ENCODE measurements around the gene ATP7A.

ATP7A gene

DNA sequence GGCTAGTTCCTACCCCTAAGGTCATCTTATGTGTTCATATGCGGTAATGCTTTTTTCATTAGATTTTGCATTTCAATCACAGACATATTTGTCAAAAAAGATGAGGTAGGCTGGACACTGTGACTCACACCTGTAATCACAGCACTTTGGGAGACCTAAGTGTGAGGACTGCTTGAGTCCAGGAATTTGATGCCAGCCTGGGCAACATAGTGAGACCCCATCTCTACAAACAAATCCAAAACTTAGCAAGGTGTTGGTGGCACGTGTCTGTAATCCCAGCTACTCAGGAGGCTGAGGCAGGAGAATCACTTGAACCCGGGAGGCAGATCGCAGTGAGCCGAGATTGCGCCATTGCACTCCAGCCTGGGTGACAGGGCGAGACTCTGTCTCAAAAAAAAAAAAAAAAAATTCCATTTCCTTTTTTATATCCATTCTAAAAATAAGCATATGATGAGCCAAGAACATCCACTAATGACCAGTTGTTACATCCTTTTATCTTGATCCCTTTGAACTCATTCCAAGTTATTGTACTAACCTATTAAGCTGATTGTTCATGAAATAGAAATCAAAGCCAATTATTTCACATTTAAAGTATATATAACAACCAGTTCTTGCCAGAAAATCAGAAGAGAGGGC is 35.5 kb downstream of the ATP7A start:
- DNase-seq, result no peak

DNA sequence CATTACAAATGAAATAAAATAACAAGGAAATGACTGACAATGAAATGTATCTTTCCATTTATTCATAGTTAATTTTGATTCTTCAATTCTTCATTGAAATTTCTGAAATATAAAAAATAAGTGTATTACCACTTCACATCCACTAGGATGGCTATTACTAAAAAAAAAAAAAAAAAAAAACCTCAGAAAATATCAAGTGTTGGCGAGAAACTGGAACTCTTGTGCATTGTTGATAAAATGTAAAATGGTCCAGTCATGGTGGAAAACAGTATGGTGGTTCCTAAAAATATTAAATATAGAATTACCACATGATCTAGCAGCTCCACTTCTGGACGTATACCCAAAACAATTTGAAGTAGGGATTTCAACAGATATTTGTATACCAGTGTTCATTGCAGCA is 36.1 kb downstream of the ATP7A start:
- DNase-seq, result no peak

DNA sequence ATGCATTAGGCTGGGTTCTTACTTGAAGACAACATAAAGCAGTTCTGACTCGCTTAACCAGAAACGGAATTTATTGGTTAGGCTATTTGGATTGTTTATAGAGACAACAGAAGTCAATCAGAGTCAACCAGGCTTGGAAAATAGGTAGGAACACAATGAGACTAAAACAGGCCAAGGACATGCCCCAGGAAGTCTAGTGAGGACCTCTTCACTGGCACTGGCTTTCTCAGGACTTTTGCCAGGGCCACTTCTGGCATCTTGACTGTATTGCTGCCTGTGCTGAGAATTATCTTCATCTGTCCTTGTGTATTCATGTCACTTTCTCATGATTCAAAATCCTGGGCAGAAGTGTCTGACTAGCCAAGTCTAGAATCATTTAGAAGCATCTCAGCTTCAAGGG is 39.3 kb downstream of the ATP7A start:
- DNase-seq, result no peak

DNA sequence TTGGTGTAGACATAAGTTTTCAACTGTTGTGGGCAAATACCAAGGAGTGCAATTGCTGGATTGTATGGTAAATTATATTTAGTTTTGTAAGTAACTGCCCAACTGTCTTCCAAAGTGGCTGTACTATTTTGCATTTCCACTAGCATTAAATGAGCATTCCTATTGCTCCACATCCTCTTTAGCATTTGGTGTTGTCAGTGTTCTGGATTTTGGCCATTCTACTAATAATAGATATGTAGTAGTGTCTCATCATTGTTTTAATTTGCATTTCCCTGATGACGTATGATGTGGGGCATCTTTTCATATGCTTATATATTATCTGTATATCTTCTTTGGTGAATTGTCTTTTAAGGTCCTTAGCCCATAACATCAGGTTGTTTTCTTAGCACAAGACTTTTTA is 41.7 kb downstream of the ATP7A start:
- no peak for DNase-seq

DNA sequence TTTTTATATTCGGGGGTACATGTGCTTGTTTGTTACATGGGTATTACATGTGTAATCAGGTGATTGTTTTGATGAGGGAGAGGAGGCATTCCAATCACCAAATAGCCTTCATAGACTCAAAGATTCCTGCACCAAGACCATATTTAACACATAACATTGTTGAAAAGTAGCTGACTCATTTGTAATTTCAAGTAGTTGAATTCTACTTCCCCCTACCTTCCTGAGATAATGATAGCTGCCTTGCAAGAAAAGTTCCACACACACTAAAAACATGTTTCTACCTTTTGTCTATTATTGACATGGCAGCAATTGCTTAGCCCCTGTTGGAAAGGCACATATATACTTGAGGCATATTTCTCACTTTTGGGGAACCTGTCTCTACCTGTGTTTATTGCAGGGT is 42.8 kb downstream of the ATP7A start:
- no peak for DNase-seq

DNA sequence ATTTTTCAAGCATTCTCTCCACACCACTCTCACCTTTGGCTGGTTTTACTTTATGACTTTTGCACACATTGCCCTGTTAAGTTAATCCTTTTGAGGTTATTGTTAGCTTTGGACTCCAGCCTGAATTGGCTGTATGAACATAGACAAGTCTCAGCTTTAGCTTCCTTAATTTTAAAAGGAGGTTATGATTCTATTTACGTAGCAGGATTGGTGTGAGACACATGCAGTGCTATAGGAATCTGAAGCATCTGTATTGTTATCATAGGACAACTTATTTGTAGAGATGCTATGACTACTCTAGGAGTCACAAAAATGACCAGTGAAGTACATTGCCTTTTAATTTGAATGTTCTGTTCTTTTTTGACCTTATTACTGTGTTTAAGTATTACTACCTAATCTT is 43.2 kb downstream of the ATP7A start:
- no peak for DNase-seq

DNA sequence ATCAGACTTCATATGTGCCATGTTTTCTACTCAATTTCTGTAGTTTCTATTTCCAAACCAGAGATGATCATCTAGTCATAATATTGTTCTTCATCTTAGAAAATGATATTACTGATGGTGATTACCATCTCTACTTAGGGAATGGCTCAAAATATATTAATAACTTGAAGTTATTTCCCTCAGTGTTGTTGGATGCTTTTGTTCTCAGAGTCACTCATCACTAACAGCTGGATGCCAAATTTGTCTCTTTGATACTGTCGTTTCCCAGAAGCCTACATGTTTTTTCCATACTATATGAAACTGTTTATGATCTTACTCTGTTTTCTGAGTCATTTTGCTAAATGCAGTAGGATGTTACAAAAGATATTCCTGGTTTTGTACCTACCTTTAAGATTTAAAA is 50.1 kb downstream of the ATP7A start:
- DNase-seq, result no peak

DNA sequence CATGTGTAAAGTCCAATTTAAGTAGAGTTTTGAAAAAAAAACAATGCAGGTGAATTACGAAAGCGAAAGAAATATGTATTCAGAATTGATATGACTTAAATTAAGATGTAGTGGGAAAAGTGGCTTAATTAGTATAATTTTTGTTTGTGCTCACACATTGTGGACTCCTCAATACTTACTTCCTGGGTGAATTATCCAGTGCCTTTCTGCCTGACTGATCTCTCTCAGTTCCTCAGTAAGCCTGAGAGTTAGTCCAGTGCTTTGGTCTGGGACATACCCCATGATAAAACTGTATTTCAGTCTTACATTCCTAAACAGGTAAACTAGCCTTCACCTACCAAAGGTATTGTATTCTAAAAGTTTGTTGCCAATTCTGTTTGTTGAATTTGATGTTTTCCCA is 50.6 kb downstream of the ATP7A start:
- DNase-seq, result no peak

DNA sequence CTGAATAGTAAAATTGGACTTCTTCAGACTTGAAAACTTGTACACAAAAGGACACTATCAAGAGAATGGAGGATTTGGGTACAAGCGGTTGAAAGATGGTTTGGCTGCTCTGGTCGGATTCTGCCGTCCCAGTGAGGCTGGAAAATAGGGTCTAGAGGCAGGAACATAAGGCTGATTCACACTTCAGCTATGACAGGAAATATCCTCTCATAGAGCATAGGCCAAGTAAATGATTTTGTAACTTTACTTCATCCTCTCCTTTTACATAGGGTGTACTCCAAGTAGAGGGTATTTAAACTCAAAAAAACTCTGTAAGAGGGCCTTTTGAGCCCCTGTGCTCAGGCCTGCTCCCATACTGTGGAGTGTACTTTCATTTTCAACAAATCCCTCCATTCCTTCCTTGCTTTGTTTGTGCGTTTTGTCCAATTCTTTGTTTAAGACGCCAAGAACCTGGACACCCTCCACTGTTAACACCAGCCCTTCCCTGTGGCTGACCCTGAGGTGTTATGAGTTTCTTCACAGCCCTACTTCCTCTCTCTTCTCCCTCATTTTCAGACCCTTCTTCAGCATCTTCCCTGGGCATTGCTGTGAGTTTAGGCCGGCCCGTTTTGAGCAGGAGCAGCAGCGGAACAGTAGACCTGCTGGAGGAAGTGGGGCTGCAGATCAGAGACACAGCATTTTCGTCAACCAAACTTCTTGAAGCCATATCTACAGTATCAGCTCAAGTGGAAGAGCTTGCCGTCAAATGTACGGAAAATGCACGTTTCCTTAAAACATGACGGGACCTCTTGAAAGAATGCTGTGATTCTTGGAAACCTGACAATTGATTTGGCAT is 51.8 kb downstream of the ATP7A start:
- no peak for DNase-seq

DNA sequence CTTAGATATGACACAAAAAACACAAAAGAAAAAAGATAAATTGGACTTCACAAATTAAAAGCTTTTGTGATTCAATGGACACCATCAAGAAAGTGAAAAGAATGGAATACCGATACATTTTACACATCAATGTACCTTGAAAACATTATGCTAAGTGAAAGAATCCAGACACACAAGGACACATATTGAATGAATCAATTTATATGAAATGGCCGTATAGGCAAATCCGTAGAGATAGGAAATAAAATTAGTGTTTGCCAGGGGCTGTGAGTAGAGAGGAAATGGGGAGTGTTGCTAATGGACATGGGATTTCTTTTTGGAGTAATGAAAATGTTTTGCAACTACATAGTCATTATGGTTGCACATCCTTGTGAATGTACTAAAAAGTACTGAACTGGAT is 55.9 kb downstream of the ATP7A start:
- DNase-seq, result no peak

DNA sequence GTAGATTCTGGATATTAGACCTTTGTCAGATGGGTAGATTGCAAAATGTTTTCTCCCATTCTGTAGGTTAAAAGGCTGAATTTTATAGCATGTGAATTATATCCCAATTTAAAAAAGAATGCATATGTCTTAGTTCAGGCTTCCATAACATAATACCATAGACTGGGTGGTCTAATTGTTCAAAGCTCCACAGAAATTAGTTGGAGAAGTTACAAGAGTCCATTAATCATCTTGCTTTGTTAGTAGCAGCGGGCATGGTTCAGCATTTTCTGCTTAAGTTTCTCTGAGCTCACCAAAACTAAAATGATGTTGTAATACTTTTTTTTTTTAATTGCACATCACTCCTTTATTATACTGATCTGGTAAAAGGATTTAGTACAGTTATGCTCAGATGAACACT is 57.1 kb downstream of the ATP7A start:
- DNase-seq, result no peak

DNA sequence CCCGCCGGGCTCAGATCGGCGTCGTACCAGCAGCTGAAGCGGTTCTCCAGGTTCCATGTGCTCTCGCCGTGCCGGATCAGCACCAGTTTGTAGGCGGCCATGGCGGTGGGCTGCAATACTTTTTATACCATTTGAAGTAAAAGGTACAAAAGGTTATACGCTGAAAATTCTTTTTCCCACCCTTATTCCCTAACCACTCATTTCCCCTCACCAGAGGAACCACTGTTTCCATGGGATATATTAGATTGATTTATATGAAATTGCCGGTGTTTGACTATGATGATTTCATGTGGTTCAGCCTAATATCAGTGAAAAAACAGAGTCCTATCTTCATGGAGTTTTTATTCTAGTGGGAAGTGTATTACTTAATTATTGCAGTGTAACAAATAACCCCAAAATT is 59.0 kb downstream of the ATP7A start, which contains the start of gene PGAM4:
Gene PGAM4 (minus strand): TSS at position 101 of the 400 bp plus-strand sequence. CDS start 0 bp downstream, at position 101.
- DNase-seq, result no peak

DNA sequence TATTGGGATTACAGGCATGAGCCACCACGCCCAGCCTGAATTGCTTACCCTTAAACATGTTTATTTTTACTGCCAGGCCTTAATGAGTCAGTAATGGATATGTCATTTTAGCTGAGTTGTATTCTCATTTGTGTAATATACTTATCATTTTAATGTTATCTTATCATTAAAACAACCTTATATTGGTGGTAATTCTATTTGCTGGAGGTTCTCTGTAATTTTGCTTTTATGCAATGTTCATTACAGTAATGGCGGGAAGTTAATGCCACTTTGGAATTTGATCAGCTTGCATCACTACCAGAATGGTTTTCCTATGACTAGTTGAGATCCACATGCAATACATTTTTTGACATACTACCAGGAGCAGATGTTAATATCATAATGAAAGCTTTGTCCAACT is 65.3 kb downstream of the ATP7A start:
- DNase-seq, result no peak

DNA sequence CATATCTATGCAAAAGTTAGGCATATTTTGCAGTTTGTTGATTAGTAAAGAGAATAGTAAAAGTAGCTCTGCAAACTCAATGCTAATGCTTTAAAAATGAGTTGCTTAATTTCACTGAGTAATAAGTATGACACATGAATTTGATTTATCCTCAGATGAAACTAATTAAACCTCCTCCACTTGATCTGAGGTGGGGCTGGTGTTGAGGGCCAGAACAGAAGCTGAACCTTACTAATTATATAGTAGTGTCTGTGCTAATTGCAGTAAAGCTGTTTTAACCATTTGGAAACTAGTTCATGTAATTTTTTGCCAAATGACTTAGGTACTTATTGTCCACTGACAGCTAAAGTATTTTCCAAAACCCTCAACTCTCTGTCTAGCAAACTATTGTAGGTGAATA is 66.6 kb downstream of the ATP7A start:
- DNase-seq, result no peak

DNA sequence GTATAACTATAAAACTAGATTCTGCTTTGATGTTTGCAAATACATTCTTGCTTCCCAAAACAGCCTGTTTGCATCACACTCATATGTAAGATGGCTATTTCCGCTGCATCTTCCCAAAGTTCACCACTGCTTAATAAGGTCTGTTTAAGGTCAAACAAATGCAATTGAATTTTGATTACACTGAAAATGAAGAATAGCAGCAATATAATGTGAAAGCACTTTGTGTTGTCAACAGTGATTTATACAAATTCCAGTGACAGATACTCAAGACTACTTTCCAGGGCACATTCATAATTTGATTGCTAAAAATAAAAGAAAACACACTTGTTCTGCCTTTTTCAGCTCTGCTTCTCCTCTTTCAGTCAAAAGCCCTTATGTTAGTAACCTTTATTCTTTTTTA is 67.0 kb downstream of the ATP7A start:
- DNase-seq, result no peak

DNA sequence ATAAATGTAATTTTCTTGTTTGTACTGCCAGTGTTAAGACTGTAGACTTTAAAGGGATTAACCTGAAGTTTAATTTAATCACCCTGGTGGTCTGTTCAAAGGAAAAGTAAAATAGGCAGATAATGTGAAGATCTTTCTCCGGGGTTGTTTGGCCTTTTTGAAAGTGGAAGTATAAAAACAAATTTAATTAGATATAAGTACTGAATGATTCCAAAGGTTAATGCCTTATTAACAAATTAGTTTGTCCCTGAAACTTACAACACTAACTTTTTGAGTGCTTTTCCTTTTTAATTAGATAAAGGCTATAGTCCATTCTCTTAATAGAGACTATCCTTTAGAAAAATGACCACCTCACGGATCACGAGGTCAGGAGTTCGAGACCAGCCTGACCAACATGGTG is 69.4 kb downstream of the ATP7A start:
- no peak for DNase-seq

DNA sequence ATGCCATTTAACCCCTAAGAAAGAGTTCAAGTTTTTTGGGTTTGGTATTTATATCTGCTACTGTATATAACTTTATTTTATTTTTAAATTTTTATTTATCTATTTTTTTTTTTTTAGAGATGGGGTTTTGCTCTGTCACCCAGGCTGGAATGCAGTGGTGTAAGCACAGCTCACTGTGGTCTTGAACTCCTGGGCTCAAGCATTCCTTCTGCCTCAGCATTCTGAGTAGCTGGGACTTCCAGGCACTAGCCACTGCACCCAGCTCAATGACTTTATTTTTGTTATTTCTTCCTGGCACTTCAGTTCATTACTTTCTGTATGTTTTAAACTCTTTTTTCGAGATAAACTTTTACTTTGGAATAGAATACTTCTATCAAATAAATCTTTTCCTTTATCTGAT is 101.4 kb downstream of the ATP7A start:
- no peak for DNase-seq

DNA sequence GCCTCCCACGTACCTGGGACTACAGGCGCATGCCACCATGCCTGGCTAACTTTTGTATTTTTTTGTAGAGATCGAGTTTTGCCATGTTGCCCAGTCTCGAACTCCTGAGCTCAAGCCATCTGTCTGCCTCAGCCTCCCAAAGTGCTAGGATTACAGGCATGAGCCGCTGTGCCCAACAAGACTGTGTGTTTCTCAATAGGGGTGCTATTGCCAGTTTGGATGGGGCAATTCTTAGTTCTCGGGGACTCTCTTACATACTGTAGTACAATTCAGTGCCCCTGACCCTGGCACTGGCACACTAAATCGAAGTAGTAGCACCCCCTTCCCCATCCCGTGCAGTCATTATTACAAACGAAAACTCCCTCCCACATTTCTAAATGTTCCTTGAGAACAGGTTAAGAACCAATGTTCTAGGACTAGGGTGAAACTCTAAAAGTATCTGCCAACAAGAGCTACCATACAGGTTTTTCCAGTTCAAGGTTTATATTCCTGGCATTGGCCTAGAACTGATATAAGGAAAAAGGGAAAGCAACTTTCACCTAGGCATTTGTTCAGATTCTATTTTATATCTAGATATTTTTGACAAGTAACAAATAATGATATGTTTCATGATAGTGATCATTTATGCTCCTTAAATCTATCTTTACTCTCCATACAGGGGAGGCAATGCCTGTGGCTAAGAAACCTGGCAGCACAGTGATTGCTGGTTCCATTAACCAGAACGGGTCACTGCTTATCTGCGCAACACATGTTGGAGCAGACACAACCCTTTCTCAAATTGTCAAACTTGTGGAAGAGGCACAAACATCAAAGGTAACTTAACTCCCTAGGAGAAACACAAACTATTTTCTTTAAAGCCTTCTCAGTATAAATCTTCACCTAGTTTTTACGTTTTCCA is 109.3 kb downstream of the ATP7A start:
- no peak for DNase-seq

DNA sequence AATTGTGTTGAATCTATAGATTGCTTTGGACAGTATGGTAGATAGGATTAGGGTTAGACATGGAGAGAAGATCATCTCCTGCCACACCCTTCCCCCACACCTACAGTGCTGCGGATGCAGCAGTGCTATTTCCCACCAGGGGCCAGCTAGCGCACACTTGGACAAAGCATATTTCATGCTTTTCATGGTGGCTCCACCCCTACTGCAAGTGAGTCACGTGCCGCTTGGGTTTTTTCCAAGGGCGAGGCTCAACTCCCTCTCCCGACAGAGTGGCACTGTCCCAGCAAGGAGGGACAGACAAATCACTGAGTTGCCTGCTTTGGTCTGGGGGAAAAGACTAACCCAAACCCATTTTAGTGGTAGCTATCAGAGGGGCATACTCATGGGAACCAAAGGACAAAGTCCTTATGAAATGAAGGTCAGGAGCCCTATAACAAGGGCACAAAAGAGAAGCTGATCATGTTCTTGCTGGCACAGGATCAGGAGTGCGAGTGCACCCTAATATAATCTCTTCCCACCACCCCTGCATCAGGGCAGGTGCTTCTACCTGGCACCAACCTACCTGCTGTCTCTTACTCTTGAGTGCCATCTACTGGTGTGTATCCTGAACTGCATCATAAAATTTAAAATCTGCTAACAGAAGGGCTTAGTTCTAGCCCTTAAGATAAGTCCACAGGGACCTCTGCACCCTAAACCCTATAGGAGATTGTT is 114.0 kb downstream of the ATP7A start:
- peak; percentile 14 for DNase-seq

DNA sequence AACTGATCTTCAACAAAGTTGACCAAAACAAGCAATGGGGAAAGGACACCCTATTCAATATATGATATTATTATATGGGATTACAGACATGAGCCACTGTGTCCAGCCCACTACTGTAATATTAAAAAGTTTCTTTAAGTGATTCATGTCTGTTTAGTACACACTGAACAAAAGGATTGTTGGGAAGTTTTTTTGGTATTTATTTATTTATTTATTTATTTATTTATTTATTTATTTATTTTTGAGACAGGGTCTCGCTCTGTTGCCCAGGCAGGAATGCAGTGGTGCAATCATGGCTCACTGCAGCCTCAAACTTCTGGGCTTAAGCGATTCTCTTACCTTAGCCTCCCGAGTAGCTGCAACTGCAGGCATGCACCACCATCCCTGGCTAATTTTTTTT is 117.3 kb downstream of the ATP7A start:
- DNase-seq, result no peak

DNA sequence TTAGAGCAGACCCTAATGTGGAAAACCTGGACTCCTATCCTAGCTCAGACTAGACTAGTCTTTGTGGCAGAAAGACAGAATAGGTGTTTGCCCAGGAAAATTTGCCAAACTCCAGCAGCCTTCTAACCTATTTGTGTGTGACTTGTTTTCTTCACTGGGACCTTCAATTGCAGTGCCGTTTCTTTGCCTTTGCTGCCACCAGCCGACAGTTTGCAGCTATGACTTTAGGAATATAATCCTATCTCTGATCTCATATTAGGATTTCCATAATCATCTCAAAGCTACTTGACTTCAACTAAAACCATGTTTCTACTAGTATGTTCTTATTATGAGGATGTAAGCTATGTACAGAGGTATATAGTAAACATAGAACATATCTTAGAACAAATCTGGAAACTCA is 119.2 kb downstream of the ATP7A start:
- DNase-seq, result no peak

DNA sequence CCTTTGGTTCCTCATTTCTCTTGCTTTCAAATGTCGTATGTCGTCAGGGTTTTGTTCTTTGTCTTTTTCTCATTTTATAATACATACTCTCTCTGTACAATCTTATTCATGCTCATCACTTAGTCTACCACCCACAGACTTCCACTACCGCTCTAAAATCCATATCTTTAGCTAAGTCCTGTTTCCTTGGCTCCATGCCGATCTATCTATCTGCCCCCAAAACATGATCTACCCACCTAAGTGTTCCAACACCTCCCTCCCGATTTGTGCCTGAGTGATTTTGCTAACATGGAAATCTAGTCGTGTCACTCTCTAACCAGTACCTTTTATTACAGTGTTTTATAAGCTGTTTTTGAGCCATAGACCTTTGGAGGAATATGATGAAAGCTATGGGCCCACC is 124.6 kb downstream of the ATP7A start:
- no peak for DNase-seq

DNA sequence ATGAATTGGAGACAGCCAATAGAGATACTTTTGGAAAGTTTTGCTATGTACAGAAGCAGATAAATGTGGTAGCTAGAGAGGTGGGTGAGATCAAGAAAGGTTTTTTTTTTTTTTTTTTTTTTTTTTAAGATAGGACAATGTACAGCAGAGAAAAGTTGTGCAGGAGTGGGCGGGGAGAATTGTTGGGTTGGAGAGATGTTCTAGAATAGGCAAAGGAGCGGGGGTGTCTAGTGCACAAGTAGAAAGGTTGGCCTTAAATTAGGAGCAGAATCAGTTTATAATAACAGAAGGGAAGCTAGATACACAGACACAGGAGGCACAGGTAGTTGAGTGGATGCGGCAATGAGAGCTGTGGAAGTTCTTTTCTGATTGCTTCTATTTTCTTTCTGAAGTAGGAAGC is 127.4 kb downstream of the ATP7A start:
- no peak for DNase-seq

Measured in activated gamma-delta T cell treated with Interleukin-2 at 50 U/mL for 16 hours (primary cell).